NB4 (cell line): ENCODE measurements around the gene LPP.

Experiments used
- DNase-seq: peaks from one replicate; pipeline ENCODE4 v3.0.0; 2010; ENCODE audit warnings: low read depth
- H3K4me3 ChIP-seq: one replicate; pipeline ENCODE4 v1.5.1; 2011; ENCODE audit warnings: mild to moderate bottlenecking, low read depth, low read length, moderate library complexity
- CTCF ChIP-seq: IDR thresholded peaks from one replicate; pipeline ENCODE4 v1.5.1; 2012; ENCODE audit warnings: low read depth, low read length
- MAX ChIP-seq: IDR thresholded peaks from 2 replicates; pipeline ENCODE4 v1.6.1; 2011; ENCODE audit warnings: low read depth, low read length
- MYC ChIP-seq: IDR thresholded peaks from 2 replicates; pipeline ENCODE4 v1.6.1; 2011; ENCODE audit warnings: low read depth, low read length
- POLR2A ChIP-seq: IDR thresholded peaks from 2 replicates; pipeline ENCODE4 v1.6.1; 2011; ENCODE audit warnings: mild to moderate bottlenecking; ENCODE audit not compliant: insufficient read length; ENCODE audit errors: extremely low read depth

The LPP gene

GRCh38 chr3:188513662-188514328, 359.8 kb downstream of the LPP start:
- TF ChIP-seq POLR2A (no peak), CTCF (no peak), MYC (no peak), MAX (no peak)
- H3K4me3 ChIP-seq: no peak overlapping the region
- DNase-seq: no peak

GRCh38 chr3:188516515-188516914, 362.6 kb downstream of the LPP start:
- TF ChIP-seq MYC (no peak), POLR2A (no peak), MAX (no peak), CTCF (no peak)
- no peak for DNase-seq
- no peak overlapping the region for H3K4me3 ChIP-seq

GRCh38 chr3:188518416-188518815, 364.5 kb downstream of the LPP start:
- no peak for DNase-seq
- TF ChIP-seq MYC (no peak), CTCF (no peak), POLR2A (no peak), MAX (no peak)
- no peak overlapping the region for H3K4me3 ChIP-seq

GRCh38 chr3:188518835-188519452, 365.0 kb downstream of the LPP start:
- DNase-seq: no peak
- H3K4me3 ChIP-seq: no peak overlapping the region
- no peak for TF ChIP-seq CTCF

GRCh38 chr3:188520466-188520865, 366.5 kb downstream of the LPP start:
- DNase-seq: no peak
- H3K4me3 ChIP-seq: no peak overlapping the region
- TF ChIP-seq MYC: no peak
- TF ChIP-seq MAX: no peak
- TF ChIP-seq POLR2A: no peak
- no peak for TF ChIP-seq CTCF

GRCh38 chr3:188522115-188522514, 368.2 kb downstream of the LPP start:
- TF ChIP-seq MAX (no peak), CTCF (no peak), MYC (no peak), POLR2A (no peak)
- no peak for DNase-seq
- no peak overlapping the region for H3K4me3 ChIP-seq
